C4-2B (cell line): ENCODE data around the gene PDPK1.

Source experiments
- ZFX ChIP-seq: fragments of 450-650 bp; IDR thresholded peaks from 2 replicates; pipeline ENCODE4 v1.6.1; 2017
- TF ChIP-seq, protein P1 (sequence below): fragments of 450-650 bp; conservative IDR thresholded peaks from 2 replicates; pipeline ENCODE4 v1.5.1; 2017; ENCODE audit warnings: mild to moderate bottlenecking

DNA sequence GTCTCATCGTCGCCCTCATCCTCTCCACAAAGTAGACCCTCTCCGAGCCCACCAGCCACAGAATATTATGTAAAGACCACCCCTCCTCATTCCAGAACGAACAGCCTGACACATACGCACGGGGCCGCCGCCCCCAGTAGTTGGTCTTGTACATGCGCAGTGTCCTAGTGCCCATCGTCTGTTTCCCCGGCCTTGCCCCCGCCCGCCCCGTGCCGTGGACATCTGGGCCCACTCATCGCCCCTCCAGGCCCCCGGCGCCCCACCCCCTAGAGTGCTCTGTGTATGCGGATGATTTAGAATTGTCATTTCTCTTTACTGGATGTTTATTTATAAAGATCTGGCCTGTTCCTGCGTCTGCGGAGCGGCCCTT is 18.1 kb upstream of the PDPK1 start:
- TF ChIP-seq, protein P1, sequence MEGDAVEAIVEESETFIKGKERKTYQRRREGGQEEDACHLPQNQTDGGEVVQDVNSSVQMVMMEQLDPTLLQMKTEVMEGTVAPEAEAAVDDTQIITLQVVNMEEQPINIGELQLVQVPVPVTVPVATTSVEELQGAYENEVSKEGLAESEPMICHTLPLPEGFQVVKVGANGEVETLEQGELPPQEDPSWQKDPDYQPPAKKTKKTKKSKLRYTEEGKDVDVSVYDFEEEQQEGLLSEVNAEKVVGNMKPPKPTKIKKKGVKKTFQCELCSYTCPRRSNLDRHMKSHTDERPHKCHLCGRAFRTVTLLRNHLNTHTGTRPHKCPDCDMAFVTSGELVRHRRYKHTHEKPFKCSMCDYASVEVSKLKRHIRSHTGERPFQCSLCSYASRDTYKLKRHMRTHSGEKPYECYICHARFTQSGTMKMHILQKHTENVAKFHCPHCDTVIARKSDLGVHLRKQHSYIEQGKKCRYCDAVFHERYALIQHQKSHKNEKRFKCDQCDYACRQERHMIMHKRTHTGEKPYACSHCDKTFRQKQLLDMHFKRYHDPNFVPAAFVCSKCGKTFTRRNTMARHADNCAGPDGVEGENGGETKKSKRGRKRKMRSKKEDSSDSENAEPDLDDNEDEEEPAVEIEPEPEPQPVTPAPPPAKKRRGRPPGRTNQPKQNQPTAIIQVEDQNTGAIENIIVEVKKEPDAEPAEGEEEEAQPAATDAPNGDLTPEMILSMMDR = no peak
- no peak for TF ChIP-seq ZFX
